Activated CD4-positive, alpha-beta T cell treated with anti-CD3 and anti-CD28 coated beads, Interleukin-2, amount 10 ng/mL, durations not matched to agents 7 days and 5 days (primary cell): ENCODE results near the gene MAP2K6. TPM values are rescaled to one million over a fixed set of nuclear protein-coding genes. Genes with fewer than 3 reads are reported as not detected.

ENCODE experiments used
- CTCF ChIA-PET: fragments of 350-600 bp; sonication (Branson Sonifier 250); formaldehyde crosslinking; loops from one replicate; lab custom pipeline; 2021; ENCODE audit warnings: antibody characterized with exemption; lab: Charles Lee
- POLR2A ChIA-PET: fragments of 350-600 bp; sonication (Branson Sonifier 250); formaldehyde crosslinking; loops from one replicate; lab custom pipeline; 2021; ENCODE audit warnings: antibody characterized with exemption; lab: Charles Lee
- DNase-seq: peaks from one replicate; pipeline ENCODE4 v3.0.0-alpha.2; 2020
- H3K27ac Mint-ChIP-seq: one replicate; pipeline ENCODE4 v1.8.0; 2021; ENCODE audit warnings: mild to moderate bottlenecking, moderate library complexity, mixed read lengths
- H3K27me3 Mint-ChIP-seq: one replicate; pipeline ENCODE4 v1.8.0; 2021; ENCODE audit warnings: mixed read lengths
- H3K36me3 Mint-ChIP-seq: one replicate; pipeline ENCODE4 v1.8.0; 2021; ENCODE audit warnings: low read depth, mixed read lengths
- H3K4me1 Mint-ChIP-seq: one replicate; pipeline ENCODE4 v1.8.0; 2021; ENCODE audit warnings: mixed read lengths
- H3K4me3 Mint-ChIP-seq: one replicate; pipeline ENCODE4 v1.8.0; 2021; ENCODE audit warnings: mild to moderate bottlenecking, moderate library complexity, mixed read lengths
- H3K9me3 Mint-ChIP-seq: one replicate; pipeline ENCODE4 v1.8.0; 2021; ENCODE audit warnings: mixed read lengths
- total RNA-seq, 2 experiments: library from RNA; stranded (reverse); gene quantifications; one replicate each; pipeline ENCODE4 v1.2.3, GENCODE V29; 2021

Gene MAP2K6
- total RNA-seq, 2 experiments from 2014 or later: 11.0 to 11.6 TPM

DNA sequence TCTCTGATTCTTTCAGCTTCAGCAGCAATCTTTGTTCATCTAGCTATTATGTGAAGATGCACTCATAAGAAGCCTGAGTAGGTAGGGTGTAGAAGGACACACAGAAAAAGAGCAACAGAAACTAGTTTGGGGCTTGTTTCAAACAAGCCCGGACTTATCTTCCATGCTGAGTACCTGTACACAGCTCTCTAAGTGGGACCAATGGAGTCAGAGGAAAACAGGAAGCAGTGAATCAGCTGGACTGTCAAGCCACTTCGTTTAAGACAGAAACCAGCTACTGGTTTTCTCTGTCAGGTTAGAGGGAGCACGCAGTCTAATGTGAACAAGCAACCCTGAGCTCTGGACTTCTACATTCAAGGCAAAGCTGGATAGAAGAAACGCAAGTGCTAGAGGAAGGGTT is 16.0 kb downstream of the MAP2K6 start:
- Mint-ChIP-seq H3K27ac (peak overlapping the region; percentile 75), H3K27me3 (no peaks in the 10 kb centered on the region), H3K4me3 (no peak overlapping the region), H3K36me3 (peaks cover 15% of the 10 kb centered on the region), H3K9me3 (peaks cover 3% of the 10 kb centered on the region), H3K4me1 (peaks cover 23% of the 10 kb centered on the region)
- no peak for DNase-seq
- ChIA-PET POLR2A (no interaction called here), CTCF (interaction anchor here (1.1 to 1.5 kb wide), 3 partner anchors 8 to 13 kb away, joined by 3 to 6 read pairs (median 5); no protein-coding TSS in a partner anchor)

DNA sequence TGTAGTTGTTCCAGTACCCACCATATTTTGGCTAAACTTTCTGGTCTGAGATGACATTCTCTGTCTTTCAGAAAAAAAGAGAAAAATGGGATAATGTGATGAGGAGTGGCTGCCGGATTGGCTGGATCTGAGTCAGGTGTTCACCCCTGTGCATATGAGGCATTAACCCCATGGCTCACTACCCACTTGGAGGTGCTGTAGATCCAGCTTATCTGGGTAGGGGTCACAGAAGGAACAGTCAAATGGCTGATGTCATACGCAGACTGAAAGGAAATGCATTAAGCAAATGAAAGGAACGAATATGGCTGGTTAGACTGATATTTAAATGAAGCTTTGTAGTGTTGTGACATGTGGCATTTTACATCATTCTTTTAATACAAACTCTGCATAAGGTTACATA is 17.3 kb downstream of the MAP2K6 start:
- ChIA-PET CTCF (interaction anchor here (1.3 kb wide), 1 partner anchor 9 kb away, joined by 3 read pairs; no protein-coding TSS in a partner anchor), POLR2A (no interaction called here)
- no peak overlapping the region for H3K4me3 Mint-ChIP-seq
- H3K4me1 Mint-ChIP-seq: peaks cover 21% of the 10 kb centered on the region
- H3K36me3 Mint-ChIP-seq: peaks cover 13% of the 10 kb centered on the region
- H3K9me3 Mint-ChIP-seq: peaks cover 3% of the 10 kb centered on the region
- no peaks in the 10 kb centered on the region for H3K27me3 Mint-ChIP-seq
- no peak overlapping the region for H3K27ac Mint-ChIP-seq
- DNase-seq: no peak

DNA sequence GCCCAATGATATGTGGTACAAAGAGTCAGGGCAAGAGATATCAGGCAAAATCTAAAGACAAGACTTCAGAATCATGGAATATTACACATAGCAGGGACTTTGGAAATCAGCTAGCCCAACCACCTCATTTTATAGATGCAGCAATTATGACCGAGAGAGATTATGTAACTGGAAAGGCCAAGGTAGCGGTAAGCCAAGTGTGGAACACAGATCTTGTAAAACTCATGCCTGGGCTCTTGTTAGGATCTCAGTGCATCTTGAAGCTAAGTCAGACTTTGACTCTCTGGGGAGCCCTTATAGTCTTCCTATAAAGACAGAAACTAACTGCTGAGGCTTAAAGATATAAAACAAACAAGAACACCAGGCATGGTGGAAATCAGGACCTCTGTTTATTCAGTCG is 18.6 kb downstream of the MAP2K6 start:
- no peak for DNase-seq
- ChIA-PET CTCF (no interaction called here), POLR2A (no interaction called here)
- H3K4me3 Mint-ChIP-seq: no peak overlapping the region
- peaks cover 15% of the 10 kb centered on the region for H3K36me3 Mint-ChIP-seq
- H3K9me3 Mint-ChIP-seq: peaks cover 3% of the 10 kb centered on the region
- H3K4me1 Mint-ChIP-seq: peaks cover 19% of the 10 kb centered on the region
- H3K27me3 Mint-ChIP-seq: no peaks in the 10 kb centered on the region
- H3K27ac Mint-ChIP-seq: no peak overlapping the region

DNA sequence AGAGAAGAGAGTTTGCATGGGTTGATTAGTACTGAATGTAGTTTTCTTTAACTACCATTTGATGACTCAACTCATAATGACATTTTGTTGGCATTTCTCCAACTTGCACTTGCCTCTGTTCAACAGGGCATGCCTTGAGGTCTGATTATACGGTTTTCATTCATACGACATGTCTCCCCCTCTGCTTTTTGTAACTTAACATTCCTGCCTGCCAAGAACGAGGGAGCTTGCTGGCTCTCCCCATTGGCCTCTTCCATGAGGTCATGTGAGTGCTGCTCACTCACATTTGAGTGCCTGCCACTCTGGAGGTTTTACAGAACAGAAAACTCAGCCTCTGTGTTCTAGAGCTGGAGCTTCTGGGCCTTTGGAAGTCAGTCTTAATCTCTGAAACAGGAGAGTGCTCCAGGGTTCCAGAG is 19.7 kb downstream of the MAP2K6 start:
- ChIA-PET POLR2A (no interaction called here), CTCF (no interaction called here)
- H3K27ac Mint-ChIP-seq: no peak overlapping the region
- H3K36me3 Mint-ChIP-seq: peaks cover 15% of the 10 kb centered on the region
- peaks cover 3% of the 10 kb centered on the region for H3K9me3 Mint-ChIP-seq
- peaks cover 19% of the 10 kb centered on the region for H3K4me1 Mint-ChIP-seq
- H3K27me3 Mint-ChIP-seq: no peaks in the 10 kb centered on the region
- DNase-seq: no peak
- H3K4me3 Mint-ChIP-seq: no peak overlapping the region

DNA sequence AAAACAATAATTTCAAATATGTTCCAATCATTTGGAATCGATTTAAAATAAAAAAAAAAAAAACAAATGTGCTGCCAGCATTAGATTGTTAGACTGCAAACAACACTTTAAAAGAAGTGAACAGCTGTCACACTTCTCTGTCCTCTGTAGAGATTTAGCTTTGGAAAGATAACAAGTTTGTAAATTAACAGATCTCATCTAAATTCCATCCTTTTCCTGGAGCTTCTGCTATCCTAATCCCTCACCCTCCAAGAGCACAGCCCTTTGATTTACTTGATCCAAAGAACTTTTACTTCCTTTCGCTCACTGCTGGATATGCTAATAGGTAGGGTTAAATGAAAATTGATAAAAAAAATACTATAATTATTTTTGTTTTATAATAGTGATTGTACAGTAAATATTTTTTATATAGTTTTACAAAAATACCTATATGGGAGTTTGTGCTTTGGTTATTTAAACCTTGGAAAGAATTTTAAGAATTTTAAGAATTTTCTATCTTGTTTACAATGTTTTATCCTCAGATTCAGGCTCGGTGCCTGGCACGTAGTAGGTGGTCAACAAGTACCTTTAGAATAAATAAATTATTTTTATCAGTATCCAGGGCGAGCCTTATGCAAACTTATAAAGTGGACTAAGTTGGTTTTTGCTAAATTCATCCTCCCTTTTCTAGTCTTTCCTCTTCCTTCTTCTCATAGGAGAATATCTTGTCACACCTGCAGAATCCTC is 21.6 kb downstream of the MAP2K6 start:
- peaks cover 10% of the 10 kb centered on the region for H3K9me3 Mint-ChIP-seq
- no peak overlapping the region for H3K4me3 Mint-ChIP-seq
- ChIA-PET POLR2A (no interaction called here), CTCF (interaction anchor here (0.7 kb wide), 1 partner anchor 63 kb away, joined by 3 read pairs; no protein-coding TSS in a partner anchor)
- peaks cover 12% of the 10 kb centered on the region for H3K4me1 Mint-ChIP-seq
- H3K27ac Mint-ChIP-seq: no peak overlapping the region
- no peak for DNase-seq
- H3K36me3 Mint-ChIP-seq: peaks cover 19% of the 10 kb centered on the region
- no peaks in the 10 kb centered on the region for H3K27me3 Mint-ChIP-seq

DNA sequence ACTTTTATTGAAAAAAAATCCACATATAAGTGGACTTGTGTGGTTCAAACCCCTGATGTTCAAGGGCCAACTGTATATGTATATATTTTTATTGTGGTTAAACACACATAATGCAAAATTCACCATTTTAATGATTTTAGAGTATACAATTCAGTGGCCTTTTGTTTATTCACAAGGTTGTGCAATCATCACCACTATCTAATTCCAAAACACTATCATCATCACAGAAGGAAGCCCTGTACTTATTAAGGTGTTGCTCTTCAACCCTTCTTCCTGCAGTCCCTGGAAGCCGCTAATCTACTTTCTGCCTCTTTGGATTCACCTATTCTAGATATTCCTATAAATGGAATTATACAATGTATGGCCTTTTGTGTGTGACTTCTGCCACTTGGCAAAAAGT is 23.0 kb downstream of the MAP2K6 start:
- Mint-ChIP-seq H3K27me3 (no peaks in the 10 kb centered on the region), H3K9me3 (peaks cover 10% of the 10 kb centered on the region), H3K4me3 (no peak overlapping the region), H3K4me1 (peaks cover 12% of the 10 kb centered on the region), H3K27ac (no peak overlapping the region), H3K36me3 (peaks cover 12% of the 10 kb centered on the region)
- ChIA-PET POLR2A (no interaction called here), CTCF (no interaction called here)
- no peak for DNase-seq

DNA sequence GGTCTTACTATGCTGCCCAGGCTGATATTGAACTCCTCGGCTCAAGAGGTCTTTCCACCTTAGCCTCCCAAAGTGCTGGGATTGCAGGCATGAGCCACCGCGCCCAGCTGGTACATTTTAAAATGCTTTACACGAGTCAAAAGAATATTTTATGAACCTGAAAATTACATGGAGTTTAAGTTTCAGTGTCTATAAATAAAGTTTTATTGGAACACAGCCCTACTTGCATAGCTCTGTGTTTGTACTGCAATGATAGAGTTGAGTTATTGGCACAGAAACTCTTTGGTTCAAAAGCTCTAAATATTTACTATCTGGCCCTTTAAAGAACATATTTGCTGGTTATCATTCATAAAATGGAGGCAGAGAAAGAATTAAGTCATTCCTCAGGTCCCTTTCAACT is 24.3 kb downstream of the MAP2K6 start:
- no peaks in the 10 kb centered on the region for H3K27me3 Mint-ChIP-seq
- peaks cover 12% of the 10 kb centered on the region for H3K4me1 Mint-ChIP-seq
- no peak overlapping the region for H3K4me3 Mint-ChIP-seq
- no peak overlapping the region for H3K27ac Mint-ChIP-seq
- no peak for DNase-seq
- H3K36me3 Mint-ChIP-seq: peaks cover 8% of the 10 kb centered on the region
- CTCF ChIA-PET: interaction anchor here (0.7 kb wide), 1 partner anchor 18 kb away, joined by 3 read pairs; no protein-coding TSS in a partner anchor
- H3K9me3 Mint-ChIP-seq: peaks cover 7% of the 10 kb centered on the region
- POLR2A ChIA-PET: no interaction called here

DNA sequence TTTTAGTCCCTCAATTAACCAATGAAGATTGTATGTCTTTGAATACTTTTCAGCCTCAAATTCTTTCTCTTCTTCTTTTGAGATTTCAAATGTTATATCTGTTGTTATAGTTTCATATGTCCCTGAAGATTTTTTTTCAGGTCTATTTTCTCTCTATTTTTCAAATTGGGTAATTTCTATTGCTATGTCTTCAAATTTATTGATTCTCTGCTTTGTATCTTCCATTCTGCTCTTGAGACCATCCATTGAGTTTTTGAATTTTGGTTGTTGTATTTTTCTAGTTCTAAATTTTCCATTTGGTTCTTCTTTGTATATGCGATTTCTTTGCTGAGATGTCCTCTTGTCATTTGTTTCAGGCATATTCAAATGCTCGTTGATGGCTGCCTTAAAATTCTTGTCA is 26.7 kb downstream of the MAP2K6 start:
- POLR2A ChIA-PET: no interaction called here
- no peak for DNase-seq

DNA sequence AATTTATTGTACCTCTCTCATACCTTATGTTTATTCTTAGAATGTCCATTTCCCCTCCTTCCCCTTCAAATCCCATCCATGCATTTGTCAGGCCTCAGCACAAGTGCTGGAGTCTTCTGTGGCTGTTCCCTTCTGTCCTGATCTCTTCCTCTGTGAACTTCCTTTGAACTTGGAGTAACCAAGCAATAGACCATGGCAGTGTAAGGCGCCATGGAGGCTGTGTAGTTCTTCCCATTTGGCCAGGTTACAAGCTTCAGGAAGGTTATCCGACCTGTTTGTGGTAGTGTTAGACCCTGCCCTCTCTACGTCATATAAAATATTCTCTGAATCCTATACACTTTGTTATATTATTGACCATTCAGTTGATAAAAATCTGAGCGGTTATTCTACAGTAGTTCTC is 28.6 kb downstream of the MAP2K6 start:
- Mint-ChIP-seq H3K27me3 (no peaks in the 10 kb centered on the region), H3K4me1 (peaks cover 18% of the 10 kb centered on the region), H3K36me3 (peaks cover 6% of the 10 kb centered on the region), H3K27ac (no peak overlapping the region), H3K4me3 (no peak overlapping the region), H3K9me3 (peaks cover 7% of the 10 kb centered on the region)
- ChIA-PET CTCF (no interaction called here), POLR2A (interaction anchor here (0.7 kb wide), 1 partner anchor 119 kb away, joined by 3 read pairs; no protein-coding TSS in a partner anchor)
- no peak for DNase-seq

More for the DNA sequence above, 26.7 kb downstream of the MAP2K6 start:
- CTCF ChIA-PET: no interaction called here
- H3K9me3 Mint-ChIP-seq: peaks cover 7% of the 10 kb centered on the region
- no peaks in the 10 kb centered on the region for H3K27me3 Mint-ChIP-seq
- H3K36me3 Mint-ChIP-seq: peaks cover 8% of the 10 kb centered on the region
- no peak overlapping the region for H3K4me3 Mint-ChIP-seq
- peaks cover 18% of the 10 kb centered on the region for H3K4me1 Mint-ChIP-seq
- no peak overlapping the region for H3K27ac Mint-ChIP-seq

DNA sequence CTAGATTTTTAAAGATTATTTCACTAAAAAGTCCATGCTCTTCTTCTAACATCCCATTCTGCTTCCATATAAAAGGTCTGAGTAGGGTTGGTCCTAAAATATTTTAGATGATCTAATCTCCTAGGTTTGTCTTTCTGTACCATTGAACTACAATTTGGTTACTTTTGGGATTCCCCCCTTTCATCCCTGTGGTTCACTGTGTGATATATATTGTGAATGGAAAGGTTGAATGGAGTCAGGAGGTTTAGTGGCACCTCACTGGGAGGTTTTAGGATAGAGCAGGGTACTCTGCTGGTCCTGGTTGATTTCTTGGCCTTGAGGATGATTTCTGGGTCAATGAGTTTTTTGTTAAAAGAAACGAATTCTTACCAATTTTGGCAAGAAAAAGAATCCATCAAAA is 29.5 kb downstream of the MAP2K6 start:
- Mint-ChIP-seq H3K27me3 (no peaks in the 10 kb centered on the region), H3K9me3 (peaks cover 7% of the 10 kb centered on the region), H3K4me3 (no peak overlapping the region), H3K4me1 (peaks cover 17% of the 10 kb centered on the region), H3K27ac (no peak overlapping the region), H3K36me3 (peaks cover 6% of the 10 kb centered on the region)
- DNase-seq: no peak
- CTCF ChIA-PET: no interaction called here
- POLR2A ChIA-PET: no interaction called here

DNA sequence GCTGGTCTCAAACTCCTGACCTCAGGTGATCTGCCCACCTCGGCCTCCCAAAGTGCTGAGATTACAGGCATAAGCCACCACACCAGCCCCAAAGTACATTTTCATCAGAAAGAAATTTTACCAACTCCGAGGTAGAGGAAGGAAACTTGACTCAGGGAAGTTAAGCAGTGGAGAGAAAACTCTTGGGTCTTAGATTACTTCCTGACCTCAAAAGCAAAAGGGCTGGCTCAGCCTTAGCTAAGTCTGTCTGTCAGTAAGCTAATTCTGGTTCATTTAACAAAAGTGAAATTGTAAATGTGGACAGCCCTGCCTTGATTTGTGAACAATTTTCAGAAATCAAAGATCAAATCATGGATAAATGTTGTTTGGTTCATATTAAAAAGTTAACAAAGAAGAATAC is 30.6 kb downstream of the MAP2K6 start:
- H3K27me3 Mint-ChIP-seq: no peaks in the 10 kb centered on the region
- peaks cover 4% of the 10 kb centered on the region for H3K9me3 Mint-ChIP-seq
- no peak overlapping the region for H3K27ac Mint-ChIP-seq
- H3K4me3 Mint-ChIP-seq: no peak overlapping the region
- DNase-seq: no peak
- peaks cover 5% of the 10 kb centered on the region for H3K36me3 Mint-ChIP-seq
- ChIA-PET CTCF (no interaction called here), POLR2A (no interaction called here)
- H3K4me1 Mint-ChIP-seq: peaks cover 10% of the 10 kb centered on the region

DNA sequence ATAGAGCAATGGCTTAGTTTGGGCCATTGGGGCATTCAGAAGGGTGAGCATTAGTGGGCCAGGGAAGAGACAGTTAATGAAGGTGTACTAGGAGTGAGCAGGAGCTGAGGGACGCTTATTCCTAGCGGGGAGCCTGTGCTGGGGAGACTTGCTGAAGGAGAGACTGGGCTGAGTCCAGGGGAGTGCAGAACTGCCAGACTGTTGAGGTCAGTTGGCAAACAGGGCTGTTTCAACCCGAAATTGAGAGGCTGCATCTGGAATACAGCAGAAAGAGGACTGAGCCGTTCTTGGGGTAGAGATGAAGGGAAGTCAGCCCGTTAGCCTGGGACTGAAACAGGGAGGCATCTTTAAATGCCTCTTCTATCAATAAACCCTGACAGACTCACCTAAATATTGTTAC is 33.2 kb downstream of the MAP2K6 start:
- Mint-ChIP-seq H3K4me3 (no peak overlapping the region), H3K9me3 (no peaks in the 10 kb centered on the region), H3K27me3 (no peaks in the 10 kb centered on the region), H3K4me1 (peaks cover 12% of the 10 kb centered on the region), H3K27ac (no peak overlapping the region), H3K36me3 (no peaks in the 10 kb centered on the region)
- CTCF ChIA-PET: no interaction called here
- DNase-seq: no peak
- POLR2A ChIA-PET: no interaction called here

DNA sequence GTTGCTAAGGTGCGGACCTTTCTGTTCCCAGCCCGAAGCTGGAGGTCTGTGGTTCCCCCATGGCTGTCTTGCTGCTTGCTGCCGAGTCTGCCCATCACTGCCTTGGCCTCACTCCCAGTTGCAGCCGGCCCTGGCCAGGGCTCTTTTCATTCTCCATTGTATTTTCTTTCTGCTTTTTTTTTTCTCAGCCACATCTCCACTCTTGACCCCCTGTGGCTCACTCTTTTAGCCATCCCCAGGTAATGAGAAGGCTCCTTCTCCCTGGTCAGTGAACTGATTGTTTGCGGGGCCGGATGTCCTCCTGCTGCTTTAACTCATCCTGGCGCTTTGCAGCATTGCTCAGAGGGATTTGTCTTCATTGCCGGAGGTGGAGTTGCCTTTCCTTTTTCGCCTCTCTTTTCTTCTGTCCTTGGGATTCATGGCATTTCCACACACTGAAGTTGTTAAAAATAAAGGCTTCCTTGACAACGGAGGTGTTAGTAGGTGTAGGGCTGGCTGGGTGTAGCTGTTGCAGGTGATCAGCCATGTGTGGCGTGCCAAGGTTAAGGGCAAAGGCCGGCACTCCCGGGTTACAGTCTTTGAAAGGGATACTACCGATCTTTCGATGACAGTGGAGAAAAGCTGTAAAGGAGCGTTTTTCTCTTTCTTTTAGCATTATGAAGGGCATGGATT is 34.1 kb downstream of the MAP2K6 start:
- Mint-ChIP-seq H3K27me3 (no peaks in the 10 kb centered on the region), H3K4me1 (peaks cover 12% of the 10 kb centered on the region), H3K4me3 (no peak overlapping the region), H3K27ac (no peak overlapping the region), H3K9me3 (no peaks in the 10 kb centered on the region), H3K36me3 (no peaks in the 10 kb centered on the region)
- no peak for DNase-seq
- CTCF ChIA-PET: no interaction called here
- POLR2A ChIA-PET: no interaction called here
